ENCODE results near the gene HDHD5. TPM values are rescaled to one million over a fixed set of nuclear protein-coding genes. Genes with fewer than 3 reads are reported as not detected.

The HDHD5 gene
- total and polyA plus RNA-seq, 7 donors, result 26.7 to 49.0 (median 33.9) TPM

GRCh38 chr22:17114173-17114897 lies 44.7 kb downstream of the HDHD5 start:
- TF ChIP-seq EP300 (IDR thresholded peaks at IDR 0.05), result no peak
- no peak for TF ChIP-seq POLR2AphosphoS5 (IDR thresholded peaks at IDR 0.05)
- no peak for TF ChIP-seq CTCF (IDR thresholded peaks at IDR 0.05)
- no peak for TF ChIP-seq POLR2A (IDR thresholded peaks at IDR 0.05)
- Histone ChIP-seq H3K4me1 (no peaks in the 10 kb centered on the region), H3K27me3 (peaks cover under 1 to 14% (median 5%) of the 10 kb centered on the region in 3 donors), H3K36me3 (peaks cover 0 to 8% (median 3%) of the 10 kb centered on the region in 4 donors), H3K27ac (no peak overlapping the region), H3K4me3 (no peak overlapping the region), H3K9me3 (no peaks in the 10 kb centered on the region)
- WGBS, 2 donors, result 71 to 77% methylated on average over 13 of the region's 13 CpGs
- intact Hi-C loops (cut with DNase I), result no loop called here
- peak; percentile 30 for DNase-seq

- Histone ChIP-seq H3K4me3 (no peak overlapping the region), H3K27ac (no peak overlapping the region), H3K9me3 (no peaks in the 10 kb centered on the region), H3K36me3 (peaks cover 0 to 15% (median 7%) of the 10 kb centered on the region in 4 donors), H3K27me3 (peaks cover 0 to 6% (median 0%) of the 10 kb centered on the region in 3 donors), H3K4me1 (no peaks in the 10 kb centered on the region)
- whole genome bisulfite sequencing, 2 donors, result 78 to 79% methylated on average over 8 of the region's 8 CpGs
- DNase-seq, result peak; percentile 49
- TF ChIP-seq CTCF (IDR thresholded peaks at IDR 0.05) (no peak), EP300 (IDR thresholded peaks at IDR 0.05) (no peak), POLR2AphosphoS5 (IDR thresholded peaks at IDR 0.05) (no peak), POLR2A (IDR thresholded peaks at IDR 0.05) (no peak)
- intact Hi-C loops (cut with DNase I), result no loop called here
Measured at GRCh38 chr22:17113600-17113999, 45.5 kb downstream of the HDHD5 start.

GRCh38 chr22:17112491-17113042 lies 46.5 kb downstream of the HDHD5 start:
- H3K4me1 ChIP-seq, result no peaks in the 10 kb centered on the region
- peaks cover 0 to 25% (median 12%) of the 10 kb centered on the region in 4 donors for H3K36me3 ChIP-seq
- no peaks in the 10 kb centered on the region for H3K27me3 ChIP-seq
- TF ChIP-seq POLR2A (IDR thresholded peaks at IDR 0.05) (no peak), CTCF (IDR thresholded peaks at IDR 0.05) (no peak), EP300 (IDR thresholded peaks at IDR 0.05) (no peak), POLR2AphosphoS5 (IDR thresholded peaks at IDR 0.05) (no peak)
- intact Hi-C loops (cut with DNase I), result no loop called here
- H3K9me3 ChIP-seq, result no peaks in the 10 kb centered on the region
- H3K27ac ChIP-seq, result no peak overlapping the region
- no peak overlapping the region for H3K4me3 ChIP-seq
- 52 to 71% methylated on average over 9 of the region's 9 CpGs for WGBS, 2 donors
- DNase-seq, result peak; percentile 37

DNA sequence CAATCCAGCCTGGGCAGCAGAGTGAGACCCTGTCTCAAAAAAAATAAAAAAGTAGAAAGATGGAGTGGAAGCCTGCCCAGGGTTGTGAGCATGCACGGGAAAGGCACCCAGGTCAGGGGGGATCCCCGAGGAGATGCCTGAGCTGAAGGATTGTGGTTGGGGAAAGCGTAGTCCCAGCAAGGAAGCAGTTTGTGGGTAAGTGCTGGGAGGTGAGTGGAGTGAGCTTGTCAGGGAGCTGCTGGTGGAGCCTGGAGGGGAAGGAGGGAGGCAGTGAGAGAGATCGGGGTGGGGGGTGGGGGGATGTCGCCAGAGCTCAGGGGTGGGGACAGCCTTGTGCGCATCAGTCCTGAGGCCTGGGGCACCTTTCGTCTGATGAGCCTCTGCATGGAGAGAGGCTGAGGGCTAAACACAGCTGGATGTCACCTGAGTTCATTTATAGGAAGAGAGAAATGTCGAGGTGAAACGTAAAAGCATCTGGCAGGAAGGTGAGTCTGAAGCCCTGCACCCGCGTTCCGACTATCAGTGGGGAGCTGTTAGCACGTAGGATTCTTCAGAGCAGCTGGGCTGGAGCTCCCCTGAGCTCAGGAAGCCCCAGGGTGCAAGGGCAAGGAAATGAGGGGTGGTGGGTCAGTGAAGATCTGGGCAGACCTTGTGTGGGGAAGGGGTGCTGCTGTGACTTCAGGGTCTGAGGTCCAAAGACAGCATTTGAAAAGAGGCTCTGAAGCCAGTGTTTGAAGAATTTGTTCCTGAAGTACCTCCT lies 48.1 kb downstream of the HDHD5 start:
- no peaks in the 10 kb centered on the region for H3K9me3 ChIP-seq
- no peaks in the 10 kb centered on the region for H3K27me3 ChIP-seq
- WGBS, 2 donors, result 84 to 92% methylated on average over 13 of the region's 13 CpGs
- no peak overlapping the region for H3K27ac ChIP-seq
- TF ChIP-seq EP300 (IDR thresholded peaks at IDR 0.05) (no peak), POLR2A (IDR thresholded peaks at IDR 0.05) (no peak), CTCF (IDR thresholded peaks at IDR 0.05) (no peak), POLR2AphosphoS5 (IDR thresholded peaks at IDR 0.05) (no peak)
- H3K4me3 ChIP-seq, result no peak overlapping the region
- intact Hi-C loops (cut with DNase I), result no loop called here
- DNase-seq, result peak; percentile 9
- H3K36me3 ChIP-seq, result peaks cover 0 to 40% (median 12%) of the 10 kb centered on the region in 4 donors
- no peaks in the 10 kb centered on the region for H3K4me1 ChIP-seq

Measured in sigmoid colon (tissue), 7 donors.